Measurements from ENCODE around the gene NDUFV2.

Gene NDUFV2

DNA sequence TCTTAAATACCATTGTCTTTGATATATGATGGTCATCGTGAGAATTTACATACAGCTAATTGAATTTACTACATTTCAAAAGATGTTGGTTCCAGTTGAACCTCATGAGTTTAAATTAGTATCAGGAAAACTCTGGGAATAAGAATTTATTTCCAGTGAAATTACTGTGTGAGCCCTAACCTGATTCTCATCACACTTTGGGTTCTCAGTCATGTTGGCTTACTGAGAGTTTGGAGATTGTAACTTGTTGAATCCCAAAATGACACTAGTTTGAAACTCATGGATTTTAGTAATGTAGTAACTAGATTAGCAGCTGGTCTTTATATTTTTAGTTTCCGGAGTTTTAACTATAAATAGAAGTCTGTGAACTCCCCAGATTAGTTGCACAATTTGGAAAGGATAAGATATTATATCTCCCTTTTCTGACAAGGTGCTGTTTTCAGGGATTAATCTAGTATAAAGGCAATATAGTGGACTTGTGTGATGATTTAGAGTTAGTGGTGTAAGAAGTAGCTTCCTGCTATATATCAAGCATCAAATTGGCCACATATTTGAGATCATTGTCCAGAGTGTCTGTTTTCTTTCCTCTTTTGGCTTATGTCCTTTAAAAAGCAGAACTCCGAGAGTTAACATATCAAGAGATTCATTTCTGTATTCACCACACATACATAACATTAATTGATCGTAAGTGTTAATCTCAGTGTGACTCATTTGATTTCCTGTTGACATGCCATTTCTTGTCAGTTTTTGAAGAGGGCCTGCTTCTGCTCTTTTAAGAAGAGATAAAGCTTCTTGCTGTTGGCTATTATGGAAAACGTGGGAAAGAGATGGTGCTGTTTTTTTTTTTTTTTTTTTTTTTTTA, 15.7 kb downstream of the NDUFV2 start:
- no peak for DNase-seq (ENCODE audit: low read depth in 2 of 2)

DNA sequence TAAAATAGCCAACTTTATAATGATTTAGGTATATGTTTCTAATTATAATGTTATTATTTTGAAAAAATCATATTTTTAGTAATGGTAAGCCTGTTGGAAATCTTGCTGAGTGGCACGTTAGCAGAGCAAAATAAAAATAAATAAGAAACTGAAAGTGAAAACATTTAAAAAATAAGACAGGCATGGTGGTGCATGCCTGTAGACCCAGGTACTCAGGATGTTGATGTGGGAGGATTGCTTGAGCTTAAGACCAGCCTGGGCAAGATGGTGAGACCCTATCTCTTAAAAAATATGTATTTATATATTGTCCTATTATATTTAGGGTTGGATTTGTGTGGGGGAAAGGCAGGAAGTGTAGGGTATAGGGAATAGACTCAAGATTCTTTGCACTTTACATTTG, 18.3 kb downstream of the NDUFV2 start:
- no peak for DNase-seq (ENCODE audit: low read depth in 2 of 2)

DNA sequence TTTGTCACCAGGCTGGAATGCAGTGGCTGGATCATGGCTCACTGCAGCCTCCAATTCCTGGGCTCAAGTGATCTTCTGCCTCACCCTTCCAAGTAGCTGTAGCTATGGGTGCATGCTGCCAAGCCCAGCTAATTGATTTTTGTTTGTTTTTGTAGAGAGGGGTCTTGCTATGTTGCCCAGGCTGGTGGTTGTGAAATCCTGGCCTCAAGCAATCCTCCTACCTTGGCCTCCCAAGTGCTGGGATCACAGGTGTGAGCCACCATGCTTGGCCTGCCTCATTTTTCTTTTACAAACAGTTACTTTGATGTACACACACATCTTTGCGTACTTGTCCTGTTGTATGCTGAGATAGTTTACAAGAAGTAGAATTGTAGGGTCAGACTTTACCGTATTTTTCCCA, 21.0 kb downstream of the NDUFV2 start:
- no peak for DNase-seq (ENCODE audit: low read depth in 2 of 2)

DNA sequence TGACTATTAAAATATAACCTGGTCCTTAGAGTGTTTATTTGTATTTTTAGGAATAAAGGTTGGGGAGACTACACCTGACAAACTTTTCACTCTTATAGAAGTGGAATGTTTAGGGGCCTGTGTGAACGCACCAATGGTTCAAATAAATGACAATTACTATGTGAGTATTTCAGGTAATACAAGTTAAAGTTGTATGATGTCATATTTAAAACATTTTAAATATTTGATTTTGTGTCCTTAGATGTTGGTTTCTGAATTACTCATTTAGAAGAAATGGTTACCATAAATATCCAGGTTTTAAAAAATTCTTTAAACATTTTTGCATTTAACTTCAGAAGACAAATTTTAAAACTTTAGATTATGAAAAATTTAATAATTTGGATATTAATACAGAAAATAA, 22.3 kb downstream of the NDUFV2 start:
- no peak for DNase-seq (ENCODE audit: low read depth in 2 of 2)

DNA sequence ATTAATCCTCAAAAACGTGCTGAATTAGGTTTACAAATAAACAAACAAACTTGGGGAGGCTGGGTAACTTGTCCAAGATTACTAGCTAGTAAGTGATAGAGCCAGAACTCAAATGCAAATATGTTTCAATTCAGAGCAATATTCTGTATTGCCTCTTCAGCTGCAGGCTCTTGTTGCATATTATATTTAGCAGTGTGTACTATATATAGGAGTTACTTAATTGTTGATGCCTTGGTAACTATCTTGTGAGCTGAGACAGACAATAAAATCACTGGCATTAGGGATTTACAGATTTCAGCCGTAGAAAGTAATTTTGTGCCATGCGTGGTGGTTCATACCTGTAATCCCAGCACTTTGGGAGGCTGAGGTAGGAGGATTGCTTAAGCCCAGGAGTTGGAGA, 23.8 kb downstream of the NDUFV2 start:
- no peak for DNase-seq (ENCODE audit: low read depth in 2 of 2)

DNA sequence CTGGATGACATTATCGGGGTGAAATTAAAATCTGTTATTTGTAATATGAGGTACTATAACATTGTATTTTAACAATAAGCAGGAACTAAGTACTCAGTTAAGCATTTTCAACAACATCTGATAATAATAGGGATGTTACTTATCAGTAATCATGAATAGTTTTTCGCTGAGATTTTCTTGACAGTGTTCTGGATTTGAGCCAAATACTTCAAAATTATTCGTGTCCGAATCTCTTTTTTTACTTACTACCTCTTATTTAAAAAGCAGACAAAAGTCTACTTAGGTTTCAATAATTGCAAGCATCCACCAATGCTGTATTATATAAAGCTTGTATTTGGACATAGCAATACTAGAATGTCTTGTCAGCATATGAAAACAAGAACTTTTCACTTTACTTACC, 27.7 kb downstream of the NDUFV2 start:
- DNase-seq (ENCODE audit: low read depth in 2 of 2) = no peak

DNA sequence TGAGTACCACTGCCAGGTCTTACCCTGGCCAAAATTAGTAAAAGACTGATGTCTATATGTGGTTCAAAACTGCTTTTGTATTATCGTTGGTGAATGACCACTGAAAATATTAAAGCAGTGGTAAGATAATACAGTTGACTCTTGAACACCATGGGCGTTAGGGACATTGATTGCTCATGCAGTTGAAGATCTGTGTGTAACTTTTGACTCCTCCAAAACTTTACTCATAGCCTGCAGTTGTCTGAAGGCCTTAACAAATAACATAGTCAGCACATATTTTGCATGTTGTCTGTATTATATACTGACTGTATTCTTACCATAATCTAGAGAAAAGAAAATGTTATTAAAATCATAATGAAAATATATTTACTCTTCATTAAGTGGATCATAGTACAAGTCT, 28.3 kb downstream of the NDUFV2 start:
- no peak for DNase-seq (ENCODE audit: low read depth in 2 of 2)

DNA sequence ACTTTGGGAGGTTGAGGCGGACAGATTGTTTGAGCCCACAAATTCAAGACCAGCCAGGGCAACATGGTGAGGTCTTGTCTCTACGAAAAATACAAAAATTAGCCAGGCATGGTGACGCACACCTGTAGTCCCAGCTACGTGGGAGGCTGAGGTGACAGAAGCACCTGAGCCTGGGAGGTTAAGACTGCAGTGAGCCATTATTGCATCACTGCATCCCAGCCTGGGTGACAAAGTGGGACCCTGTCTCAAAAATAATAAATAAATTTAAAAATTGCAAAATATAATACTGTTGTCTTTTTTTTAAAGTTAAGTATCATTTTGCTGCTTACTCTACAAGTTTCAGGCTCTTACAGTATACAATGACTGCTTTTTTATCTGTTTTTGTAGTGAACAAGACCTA, 30.1 kb downstream of the NDUFV2 start:
- DNase-seq (ENCODE audit: low read depth in 2 of 2) = no peak

DNA sequence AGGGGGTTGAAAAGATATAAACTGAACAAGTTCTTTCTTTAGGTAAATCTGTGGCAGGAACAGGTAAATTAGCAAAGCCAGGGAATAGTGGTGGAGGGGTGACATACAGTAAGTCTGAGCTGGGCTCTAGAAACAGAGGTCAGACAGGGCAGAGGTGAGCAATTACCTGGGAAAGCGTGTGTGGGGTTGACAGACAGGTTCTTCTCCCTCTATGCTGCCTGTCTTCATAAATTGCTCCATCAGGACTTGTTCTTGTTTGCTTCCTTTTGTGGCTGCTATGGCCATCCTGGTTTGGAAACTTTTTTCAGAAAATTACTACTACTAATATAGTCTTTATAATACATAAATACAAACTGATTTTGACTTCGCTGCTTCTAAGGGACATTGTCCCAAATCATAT, 30.7 kb downstream of the NDUFV2 start:
- no peak for DNase-seq (ENCODE audit: low read depth in 2 of 2)

DNA sequence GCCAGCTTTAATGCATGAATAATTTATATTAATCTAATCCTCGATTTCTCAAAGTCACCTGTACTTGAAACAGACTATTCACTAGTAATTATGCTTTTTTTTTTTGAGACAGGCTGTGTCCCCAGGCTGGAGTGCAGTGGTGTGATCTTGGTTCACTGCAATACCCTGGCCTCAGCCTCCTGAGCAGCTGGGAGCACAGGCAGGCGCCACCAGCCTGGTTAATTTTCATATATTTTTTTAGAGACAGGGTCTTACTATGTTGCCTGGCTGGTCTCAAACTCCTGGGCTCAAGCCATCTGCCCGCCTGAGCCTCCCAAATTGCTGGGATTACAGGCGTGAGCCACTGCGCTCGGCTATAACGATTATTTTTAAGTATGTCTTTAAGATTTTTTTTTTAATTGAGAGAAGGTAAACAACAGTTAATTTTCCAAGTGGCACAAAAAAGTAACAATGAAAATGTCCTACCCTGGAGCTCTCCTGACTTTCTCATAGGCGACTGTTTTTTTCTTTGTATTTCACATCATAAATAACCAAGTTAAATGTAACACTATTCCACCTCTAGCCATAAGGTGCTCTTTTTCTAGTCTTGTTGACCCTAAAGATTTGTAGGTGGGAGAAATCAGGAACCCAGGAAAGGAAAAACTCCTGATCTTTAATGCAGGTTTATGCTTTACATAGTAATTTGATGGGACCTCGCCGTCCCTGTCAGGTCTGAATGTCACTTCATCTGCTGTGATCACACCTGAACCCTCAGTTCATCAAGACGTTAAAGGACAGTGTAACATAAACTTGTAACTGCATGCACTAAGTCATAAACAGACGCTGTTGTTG, 32.8 kb downstream of the NDUFV2 start:
- DNase-seq (ENCODE audit: low read depth in 2 of 2) = no peak

DNA sequence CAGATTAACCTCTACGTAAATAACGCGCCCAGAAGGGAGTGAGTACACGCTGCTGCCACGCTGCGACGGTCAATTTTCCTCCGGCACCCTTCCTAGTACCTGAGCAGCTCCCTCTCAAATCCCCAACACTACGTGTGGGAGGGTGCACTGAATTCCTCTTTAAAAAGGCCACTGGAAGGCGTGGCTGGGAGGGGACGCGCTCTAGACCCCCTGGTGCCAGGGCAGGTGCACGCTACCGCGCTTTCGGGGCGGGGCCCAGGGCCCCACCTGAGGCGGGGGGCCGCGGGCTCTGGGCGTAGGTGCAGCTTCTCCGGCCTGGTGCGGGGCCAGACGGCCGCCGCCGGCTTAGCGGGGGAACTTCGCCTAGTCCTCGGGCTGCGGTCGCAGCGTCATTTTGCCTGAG, 33.4 kb downstream of the NDUFV2 start:
- DNase-seq (ENCODE audit: low read depth in 2 of 2) = no peak

DNA sequence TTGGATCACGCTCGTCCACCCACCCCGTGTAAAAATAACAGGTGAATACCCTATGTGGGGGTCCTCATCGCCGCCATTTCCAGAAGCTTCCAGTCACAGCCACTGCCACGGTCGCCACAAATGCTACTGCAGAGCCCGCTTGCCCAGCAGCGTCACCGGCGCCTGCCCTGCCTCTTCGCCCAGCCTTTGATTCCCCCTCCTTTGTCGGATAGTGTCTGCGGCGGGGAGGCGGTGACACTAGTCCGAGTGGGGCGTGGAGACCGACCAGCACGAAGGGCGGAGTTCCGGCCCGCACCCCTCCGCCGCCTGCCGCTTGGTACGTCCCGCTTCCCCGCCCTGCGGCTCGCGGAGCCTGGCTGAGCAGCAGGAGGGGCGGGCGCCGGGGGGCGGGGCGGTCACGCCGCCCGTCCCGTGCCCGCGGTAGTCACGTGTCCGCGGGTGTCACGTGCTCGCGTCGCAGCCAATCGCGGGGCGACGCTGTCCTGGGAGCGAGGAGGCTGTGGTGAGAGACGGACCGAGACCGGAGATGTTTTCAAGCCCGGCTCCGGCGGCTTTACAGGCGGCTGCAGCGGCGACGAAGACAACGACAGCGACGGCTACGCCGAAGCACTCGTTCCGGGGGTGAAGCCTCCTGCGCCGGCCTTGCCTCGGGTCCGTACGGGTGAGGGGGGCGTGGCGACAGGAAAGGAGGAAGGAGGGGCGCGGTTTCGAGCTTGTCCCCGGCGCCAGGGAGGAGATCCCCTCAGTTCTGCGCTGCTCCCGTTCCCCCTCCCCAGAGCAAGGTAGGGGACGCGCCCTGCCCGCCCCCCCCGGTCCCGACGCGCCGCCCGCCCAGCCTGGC, 34.0 kb downstream of the NDUFV2 start, which contains the start of gene ANKRD12:
Gene ANKRD12 (plus strand): TSS at position 467 of the 841 bp plus-strand sequence. CDS start 45,652 bp downstream, outside the sequence.
- peak; percentile 94 for DNase-seq (ENCODE audit: low read depth in 2 of 2)

DNA sequence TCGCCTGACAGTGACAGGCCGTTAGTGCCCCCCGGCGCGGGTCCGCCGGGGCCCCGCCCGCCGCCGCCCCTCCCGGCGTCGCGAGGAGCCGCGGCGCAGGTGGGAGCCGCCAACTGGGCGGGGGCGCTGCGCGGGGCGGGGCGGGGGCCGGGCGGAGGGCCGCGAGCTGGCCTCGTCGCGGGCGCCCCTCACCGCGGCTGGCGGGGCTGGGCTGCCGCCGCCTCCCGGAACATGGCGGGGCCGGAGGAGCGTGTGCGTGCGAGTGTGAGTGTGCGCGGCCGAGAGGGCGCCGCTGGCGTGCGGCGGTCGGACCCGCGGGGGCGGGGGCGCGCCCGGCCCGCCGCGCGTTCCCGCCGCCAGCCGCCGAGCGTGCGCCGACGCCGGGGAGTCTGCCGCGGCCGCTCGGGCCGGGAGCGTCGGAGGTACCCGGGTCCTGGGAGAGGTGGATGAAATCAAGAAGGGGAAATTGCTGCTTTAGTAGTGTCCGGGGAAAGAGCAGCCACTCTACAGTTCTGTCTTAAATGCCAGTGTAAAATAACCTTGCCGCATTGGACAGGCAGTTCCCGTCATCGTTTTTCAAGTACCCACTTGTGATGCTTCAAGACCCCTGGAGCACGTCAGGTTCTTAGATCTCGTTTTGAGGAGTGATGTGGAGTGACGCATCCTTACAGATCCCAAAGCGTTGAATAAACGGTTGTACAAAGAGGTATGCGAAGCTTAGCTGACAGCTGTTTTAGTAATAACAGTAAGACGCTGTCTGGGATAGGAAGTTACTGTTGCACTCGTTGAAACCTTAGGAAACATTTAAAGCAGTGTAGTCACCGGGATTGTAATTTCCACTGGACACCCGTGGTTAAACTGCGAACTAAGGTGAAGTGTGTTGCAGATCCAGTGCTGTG, 34.9 kb downstream of the NDUFV2 start:
- DNase-seq (ENCODE audit: low read depth in 2 of 2) = peak; percentile 23 to 34

DNA sequence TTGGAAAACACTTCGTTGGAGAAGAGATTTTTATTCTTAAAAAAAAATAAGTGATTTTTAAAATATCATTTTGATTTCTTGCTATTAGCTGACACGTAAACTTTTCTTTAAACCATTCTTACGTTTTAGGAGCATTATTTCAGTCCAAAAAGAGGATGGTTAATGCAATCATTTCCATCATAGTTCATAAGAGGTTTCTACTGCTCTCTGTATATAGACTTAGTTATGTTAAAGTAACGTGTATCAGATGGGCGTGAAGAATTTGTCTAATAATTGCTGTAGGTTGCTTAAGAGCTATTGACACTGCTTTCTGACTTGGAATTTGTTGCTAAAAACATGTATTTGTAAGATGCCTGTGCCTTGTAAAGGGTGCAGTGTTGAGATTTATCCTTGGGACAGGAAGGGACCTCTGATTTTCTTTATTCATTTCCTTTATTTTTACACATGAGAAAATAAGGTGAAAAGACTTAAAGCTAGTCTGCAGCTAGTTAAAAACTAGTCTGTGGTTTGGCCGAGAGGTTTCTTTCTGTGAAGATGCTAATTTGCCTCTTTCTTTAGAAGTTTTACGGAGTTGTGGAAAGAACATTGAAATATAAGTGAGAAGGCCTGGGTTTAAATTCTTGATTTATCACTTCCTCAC, 37.0 kb downstream of the NDUFV2 start:
- DNase-seq (ENCODE audit: low read depth in 2 of 2) = no peak

DNA sequence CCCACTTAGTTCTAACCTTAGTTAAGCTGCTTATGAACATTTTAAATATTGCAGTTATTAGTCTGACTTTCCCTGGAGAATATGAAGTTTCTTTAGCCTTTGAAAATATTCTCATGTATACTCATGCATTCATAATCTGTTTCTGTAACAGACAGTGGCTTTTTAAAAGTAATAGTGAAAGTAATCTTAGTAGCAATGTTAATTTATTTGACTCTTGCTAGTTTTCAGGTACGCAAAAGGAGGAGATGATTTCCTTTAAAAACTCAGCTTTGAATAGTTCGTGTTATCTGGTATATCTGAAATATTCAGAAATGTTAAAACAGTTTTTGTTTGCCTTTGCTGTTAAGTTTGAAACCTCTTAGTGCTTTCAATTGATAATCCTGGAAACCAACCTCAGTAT, 37.9 kb downstream of the NDUFV2 start:
- no peak for DNase-seq (ENCODE audit: low read depth in 2 of 2)

DNA sequence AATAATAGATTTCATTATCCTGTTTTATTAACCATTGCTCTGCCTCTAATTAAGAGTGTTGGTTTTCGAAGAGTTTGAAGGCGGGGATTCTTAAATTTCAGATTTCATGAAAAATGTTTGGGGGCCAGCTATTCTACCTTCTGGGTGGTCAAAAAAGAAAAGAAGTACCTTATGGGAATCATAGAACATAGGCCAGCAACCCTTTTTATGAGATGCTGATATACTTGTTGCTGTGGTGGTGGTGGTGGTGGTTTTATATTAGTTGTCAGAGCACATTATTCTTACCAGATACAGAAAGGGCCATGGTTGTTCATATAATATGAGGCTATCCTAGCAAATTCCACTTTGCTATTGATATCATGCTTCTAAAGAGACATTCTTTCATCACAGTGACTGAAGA, 38.5 kb downstream of the NDUFV2 start:
- no peak for DNase-seq (ENCODE audit: low read depth in 2 of 2)

DNA sequence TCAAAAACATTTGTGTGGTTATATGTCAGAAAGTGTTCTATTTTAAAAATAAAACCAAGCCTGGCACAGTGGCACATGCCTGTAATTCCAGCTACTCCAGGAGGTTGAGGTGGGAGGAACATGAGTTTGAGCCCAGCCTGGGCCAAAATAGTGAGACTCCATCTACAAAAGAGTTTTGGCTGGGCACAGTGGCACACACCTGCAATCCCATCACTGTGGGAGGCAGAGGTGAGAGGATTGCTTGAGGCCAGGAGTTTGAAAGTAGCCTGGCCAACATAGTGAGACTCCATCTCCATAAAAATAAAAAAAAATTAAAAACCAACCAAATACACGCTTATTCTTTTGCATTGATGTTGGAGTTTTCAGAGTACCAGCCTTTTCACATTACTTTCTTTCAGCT, 43.7 kb downstream of the NDUFV2 start:
- DNase-seq (ENCODE audit: low read depth in 2 of 2) = no peak

DNA sequence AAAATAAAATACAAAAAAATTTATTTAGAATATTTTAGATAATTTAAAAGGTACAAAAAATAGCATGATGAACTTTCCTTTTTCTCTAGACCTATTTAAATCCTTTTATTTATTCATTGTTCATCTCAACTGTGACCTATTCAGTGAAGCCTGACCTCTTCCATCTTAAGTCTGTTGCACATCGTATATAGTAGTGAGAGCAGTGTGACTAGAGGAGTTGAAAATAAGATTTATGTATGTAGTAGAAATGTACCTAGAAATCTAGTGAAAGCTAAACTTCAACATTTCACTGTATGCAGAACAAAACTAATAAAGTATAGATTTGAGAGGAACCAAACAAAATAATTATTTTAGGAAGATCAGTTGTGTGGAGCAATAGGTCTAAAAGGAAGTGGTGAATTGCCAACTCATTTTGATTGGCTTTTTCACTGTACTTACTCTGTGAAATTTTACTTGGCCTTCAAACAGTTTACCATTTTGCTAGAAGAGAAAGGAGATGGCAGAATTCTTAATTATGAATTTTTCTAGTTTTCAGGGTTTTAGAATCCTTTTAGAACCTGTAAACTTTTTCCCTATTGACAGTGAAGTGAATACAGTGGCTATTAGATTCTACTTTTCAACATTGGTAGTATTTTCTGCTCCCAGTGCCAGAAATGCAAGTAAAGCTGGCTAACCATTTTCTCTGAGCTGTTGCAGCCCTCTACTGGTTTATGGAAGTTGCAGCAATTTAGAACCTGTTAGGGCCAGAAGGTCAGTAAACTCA, 45.1 kb downstream of the NDUFV2 start:
- peak in 1 of 2 experiments; percentile 36 for DNase-seq (ENCODE audit: low read depth in 2 of 2)

DNA sequence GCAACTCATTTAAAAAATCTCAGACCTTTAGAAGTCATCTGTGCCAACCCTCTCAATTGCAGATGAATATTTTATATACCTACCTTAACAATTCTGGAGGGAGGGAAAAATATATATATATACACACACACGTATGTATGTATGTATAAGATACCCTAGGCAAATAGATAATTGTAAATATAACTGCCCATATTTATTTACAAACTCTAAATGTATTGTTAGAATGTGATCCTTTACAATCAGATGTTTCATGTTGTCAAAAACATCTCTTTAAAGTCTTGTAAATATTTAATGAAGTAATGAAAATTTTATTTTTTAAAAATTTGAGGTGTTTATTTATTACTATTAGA, 45.7 kb downstream of the NDUFV2 start:
- DNase-seq (ENCODE audit: low read depth in 2 of 2) = no peak

DNA sequence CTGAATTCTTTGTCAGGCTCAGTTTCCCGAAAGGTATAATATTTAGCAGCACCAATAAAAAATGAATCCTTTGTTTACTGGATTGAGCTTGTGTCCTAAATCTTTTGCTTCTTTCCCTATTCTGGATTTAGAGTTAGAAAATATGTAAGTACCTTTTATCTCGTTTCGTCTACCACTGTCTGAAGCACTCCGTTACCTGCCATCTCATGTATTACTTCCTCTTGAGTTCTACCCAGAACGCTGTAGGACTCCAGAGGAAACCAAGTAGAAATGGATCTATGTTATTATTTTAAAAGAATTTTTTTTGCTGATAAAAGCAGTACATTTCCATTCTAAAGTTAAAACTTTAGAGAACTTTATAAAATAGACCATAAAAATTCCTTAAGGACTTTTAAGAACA, 47.6 kb downstream of the NDUFV2 start:
- no peak for DNase-seq (ENCODE audit: low read depth in 2 of 2)

All from fibroblast of skin of left biceps (primary cell).